B cell (primary cell): ENCODE data around the gene PITPNM2. TPM values are rescaled to one million over a fixed set of nuclear protein-coding genes. Genes with fewer than 3 reads are reported as not detected.

Source experiments
- ATAC-seq: fragments of 200-7000 bp; cut with Tn5 transposase; one replicate; pipeline ENCODE4 v1.10.0; 2021; ENCODE audit warnings: low read depth, mild to moderate bottlenecking, moderate number of reproducible peaks, moderate library complexity
- CTCF ChIA-PET: fragments of 350-600 bp; sonication (Branson Sonifier 250); formaldehyde crosslinking; loops from one replicate; lab custom pipeline; 2021; ENCODE audit warnings: antibody characterized with exemption, inconsistent platforms; lab: Charles Lee
- POLR2A ChIA-PET: fragments of 350-600 bp; sonication (Branson Sonifier 250); formaldehyde crosslinking; loops from one replicate; lab custom pipeline; 2021; ENCODE audit warnings: antibody characterized with exemption; lab: Charles Lee
- DNase-seq: peaks from one replicate; pipeline ENCODE4 v3.0.0; 2013
- H2AFZ ChIP-seq: 2 replicates; pipeline ENCODE4 v1.6.1; 2012; ENCODE audit warnings: mild to moderate bottlenecking, low read depth, low read length; ENCODE audit not compliant: insufficient read depth, poor library complexity, severe bottlenecking
- H3K27ac ChIP-seq, 2 donors: 1 replicate in 1 of 2; 2 replicates in 1 of 2; pipeline ENCODE4 v1.5.1; 2012 to 2013; ENCODE audit warnings: low read length in 2 of 2, mild to moderate bottlenecking in 2 of 2, moderate library complexity in 1 of 2
- H3K27me3 ChIP-seq, 4 experiments: fragments of 200-600 bp in 1 of 4; sonication (generic) in 1 of 4; replicated peaks in 1 of 4; 1 replicate in 2 of 4; 2 replicates in 2 of 4; pipeline versions ENCODE4 v1.6.1 to v1.7.0; 2013 to 2016; ENCODE audit warnings: low read length in 3 of 4, mild to moderate bottlenecking in 2 of 4, mixed read lengths in 1 of 4, moderate library complexity in 1 of 4; ENCODE audit not compliant: insufficient read depth in 4 of 4, control insufficient read depth in 3 of 4; ENCODE audit errors: control extremely low read depth in 1 of 4
- H3K36me3 ChIP-seq, 2 experiments: replicated peaks in 1 of 2; 1 replicate in 1 of 2; 2 replicates in 1 of 2; pipeline versions ENCODE4 v1.6.1 to v1.7.1; 2013; ENCODE audit warnings: low read length in 1 of 2; ENCODE audit not compliant: insufficient read depth in 2 of 2, control insufficient read depth in 1 of 2; ENCODE audit errors: control extremely low read depth in 1 of 2, extremely low read depth in 1 of 2
- H3K4me1 ChIP-seq, 2 donors: fragments of 200-600 bp in 1 of 2; sonication (generic) in 1 of 2; 1 replicate in 1 of 2; 2 replicates in 1 of 2; pipeline versions ENCODE4 v1.5.1 to v1.6.1; 2013 to 2017; ENCODE audit warnings: low read length in 2 of 2; ENCODE audit not compliant: control insufficient read depth in 2 of 2, insufficient read depth in 2 of 2
- H3K4me2 ChIP-seq: replicated peaks from 2 replicates; pipeline ENCODE3; 2012; ENCODE audit warnings: mild to moderate bottlenecking, low read depth, low read length; ENCODE audit not compliant: poor library complexity, severe bottlenecking
- H3K4me3 ChIP-seq, 5 experiments: fragments of 200-600 bp in 1 of 5; sonication (generic) in 1 of 5; 1 replicate in 3 of 5; 2 replicates in 2 of 5; pipeline versions ENCODE4 v1.5.1 to v1.7.0; 2011 to 2016; ENCODE audit warnings: low read length in 4 of 5, mild to moderate bottlenecking in 4 of 5, low read depth in 2 of 5, control low read depth in 1 of 5, moderate library complexity in 1 of 5; ENCODE audit not compliant: insufficient read depth in 1 of 5; ENCODE audit errors: control extremely low read depth in 1 of 5, extremely low read depth in 1 of 5
- H3K79me2 ChIP-seq: fragments of 200-600 bp; sonication (generic); one replicate; pipeline ENCODE4 v1.6.0; 2016; ENCODE audit warnings: low read length; ENCODE audit not compliant: control insufficient read depth, insufficient read depth
- H3K9ac ChIP-seq: fragments of 200-600 bp; sonication (generic); 2 replicates; pipeline ENCODE4 v1.6.1; 2017; ENCODE audit warnings: mild to moderate bottlenecking, low read length, moderate library complexity
- H3K9me3 ChIP-seq, 3 donors: one replicate each; pipeline versions ENCODE4 v1.6.1 to v1.7.1; 2013; ENCODE audit warnings: low read length in 2 of 3; ENCODE audit not compliant: control insufficient read depth in 2 of 3, insufficient read depth in 1 of 3; ENCODE audit errors: control extremely low read depth in 1 of 3
- H4K20me1 ChIP-seq: 2 replicates; pipeline ENCODE4 v1.6.0; 2012; ENCODE audit warnings: mild to moderate bottlenecking, low read length; ENCODE audit not compliant: insufficient read depth, control insufficient read depth, poor library complexity, severe bottlenecking
- H3K27ac Mint-ChIP-seq: one replicate; pipeline ENCODE4 v1.8.0; 2021; ENCODE audit warnings: mixed read lengths
- H3K27me3 Mint-ChIP-seq: one replicate; pipeline ENCODE4 v1.8.0; 2021; ENCODE audit warnings: mixed read lengths
- H3K4me1 Mint-ChIP-seq: one replicate; pipeline ENCODE4 v1.8.0; 2021; ENCODE audit warnings: mixed read lengths
- H3K4me3 Mint-ChIP-seq: one replicate; pipeline ENCODE4 v1.8.0; 2021; ENCODE audit warnings: mixed read lengths
- H3K9me3 Mint-ChIP-seq: one replicate; pipeline ENCODE4 v1.8.0; 2022; ENCODE audit warnings: mixed read lengths; ENCODE audit not compliant: insufficient read depth
- CTCF ChIP-seq: fragments of 200-600 bp; IDR thresholded peaks from one replicate; pipeline ENCODE4 v1.8.0; 2022; ENCODE audit warnings: antibody characterized with exemption, mild to moderate bottlenecking
- EZH2 ChIP-seq: IDR thresholded peaks from 2 replicates; pipeline ENCODE4 v1.6.1; 2012; ENCODE audit warnings: borderline replicate concordance, low read depth, mild to moderate bottlenecking, moderate library complexity, low read length; ENCODE audit not compliant: insufficient read depth, poor library complexity, severe bottlenecking
- WGBS: methylation state at CpG from one replicate; pipeline ENCODE4 v1.1.5; 2013; ENCODE audit warnings: missing lambda C conversion rate; ENCODE audit not compliant: insufficient coverage; 5-methylcytosine and 5-hydroxymethylcytosine counted together
- intact Hi-C: fragments of 100-400 bp; cut with micrococcal nuclease; formaldehyde crosslinking; loops from one replicate; pipeline ENCODE4 v1.10.0; 2022
- polyA plus RNA-seq: library from polyadenylated mRNA; depleted of rRNA; stranded (reverse); fragments of >200 nt; gene quantifications from 2 replicates; pipeline ENCODE4 v1.2.3, GENCODE V29; 2012
- total RNA-seq, 2 donors: library from RNA; stranded (reverse); fragments of 120-200 nt in 1 of 2; gene quantifications; 1 replicate in 1 of 2; 2 replicates in 1 of 2; pipeline versions ENCODE4 v1.2.3 to v1.2.4, GENCODE V29; 2013 to 2022

The PITPNM2 gene
- total and polyA plus RNA-seq, 2 donors (not counting 1 experiment from before 2014, with no cell fraction given): 9.6 to 28.6 TPM

- no CpG with 5 or more reads among the region's 5 CpGs for WGBS
- CTCF ChIA-PET: no interaction called here
Observed at GRCh38 chr12:123101526-123101925, 49.4 kb downstream of the PITPNM2 start.

More at GRCh38 chr12:123101526-123101925, 49.4 kb downstream of the PITPNM2 start:
- Histone ChIP-seq H3K9ac (no peak overlapping the region), H3K9me3 (no peaks in the 10 kb centered on the region), H3K27me3 (no peaks in the 10 kb centered on the region), H2AFZ (no peak overlapping the region), H3K4me2 (no peak overlapping the region), H3K4me3 (no peak overlapping the region), H4K20me1 (no peaks in the 10 kb centered on the region), H3K27ac (no peak overlapping the region), H3K79me2 (peaks cover 33% of the 10 kb centered on the region), H3K36me3 (peaks cover 0 to 2% of the 10 kb centered on the region in 2 experiments), H3K4me1 (peaks cover 11 to 32% of the 10 kb centered on the region in 2 donors)
- intact Hi-C loops: no loop called here
- H3K4me3 Mint-ChIP-seq: no peak overlapping the region
- TF ChIP-seq EZH2 (no peak), CTCF (no peak)
- H3K27me3 Mint-ChIP-seq: no peaks in the 10 kb centered on the region
- POLR2A ChIA-PET: interaction anchor here (0.6 kb wide), 1 partner anchor 181 kb away, joined by 6 read pairs; no protein-coding TSS in a partner anchor
- no peak for DNase-seq
- no peaks in the 10 kb centered on the region for H3K9me3 Mint-ChIP-seq
- H3K27ac Mint-ChIP-seq: no peak overlapping the region
- H3K4me1 Mint-ChIP-seq: peaks cover 45% of the 10 kb centered on the region
- ATAC-seq: no peak

Other genes starting within 250 kb of the PITPNM2 start
- gene ABCB9, start 184.6 kb downstream of the PITPNM2 start, total RNA-seq: 2.5 and 3.7 TPM in 2 replicates
- 2.1 TPM in 2 replicates for gene ABCB9, start 184.6 kb downstream of the PITPNM2 start, polyA plus RNA-seq
- 25.9 and 26.7 TPM in 2 replicates for gene OGFOD2, start 175.8 kb downstream of the PITPNM2 start, total RNA-seq
- 69.0 and 99.3 TPM in 2 replicates for gene OGFOD2, start 175.8 kb downstream of the PITPNM2 start, polyA plus RNA-seq
- 153 and 165 TPM in 2 replicates for gene ARL6IP4, start 170.4 kb downstream of the PITPNM2 start, total RNA-seq
- 274 TPM in 2 replicates for gene ARL6IP4, start 170.4 kb downstream of the PITPNM2 start, polyA plus RNA-seq
- 40.4 and 45.1 TPM in 2 replicates for gene MPHOSPH9, start 82.1 kb upstream of the PITPNM2 start, total RNA-seq
- gene MPHOSPH9, start 82.1 kb upstream of the PITPNM2 start, polyA plus RNA-seq: 11.8 and 28.0 TPM in 2 replicates
- gene MTRFR, start 82.3 kb upstream of the PITPNM2 start, total RNA-seq: 45.5 and 49.0 TPM in 2 replicates
- 18.7 and 25.0 TPM in 2 replicates for gene MTRFR, start 82.3 kb upstream of the PITPNM2 start, polyA plus RNA-seq
- 5.9 and 7.0 TPM in 2 replicates for gene CDK2AP1, start 120.8 kb upstream of the PITPNM2 start, total RNA-seq
- gene CDK2AP1, start 120.8 kb upstream of the PITPNM2 start, polyA plus RNA-seq: 4.8 and 5.5 TPM in 2 replicates
- 47.5 and 50.3 TPM in 2 replicates for gene SBNO1, start 213.8 kb upstream of the PITPNM2 start, total RNA-seq
- gene SBNO1, start 213.8 kb upstream of the PITPNM2 start, polyA plus RNA-seq: 5.9 and 8.9 TPM in 2 replicates
- 35.7 and 40.6 TPM in 2 replicates for gene KMT5A, start 233.0 kb upstream of the PITPNM2 start, total RNA-seq
- 17.1 and 18.9 TPM in 2 replicates for gene KMT5A, start 233.0 kb upstream of the PITPNM2 start, polyA plus RNA-seq